Retina (tissue), 1 donor: Measurements from ENCODE around the gene PMIS2.
"Not testable (repeated sequence)": the region's sequence is repeated elsewhere in the genome, so short reads cannot be mapped to it uniquely, and the experiment has no call there.

Experiments
- DNase-seq: peaks from one replicate; pipeline ENCODE4 v3.0.0-alpha.2; 2016

PMIS2 gene

GRCh38 chr19:35595026-35595425 is 9.1 kb downstream of the PMIS2 start:
- not testable (repeated sequence) for DNase-seq

- no peak for DNase-seq
Measured at GRCh38 chr19:35595928-35596327, 10.0 kb downstream of the PMIS2 start.

DNA sequence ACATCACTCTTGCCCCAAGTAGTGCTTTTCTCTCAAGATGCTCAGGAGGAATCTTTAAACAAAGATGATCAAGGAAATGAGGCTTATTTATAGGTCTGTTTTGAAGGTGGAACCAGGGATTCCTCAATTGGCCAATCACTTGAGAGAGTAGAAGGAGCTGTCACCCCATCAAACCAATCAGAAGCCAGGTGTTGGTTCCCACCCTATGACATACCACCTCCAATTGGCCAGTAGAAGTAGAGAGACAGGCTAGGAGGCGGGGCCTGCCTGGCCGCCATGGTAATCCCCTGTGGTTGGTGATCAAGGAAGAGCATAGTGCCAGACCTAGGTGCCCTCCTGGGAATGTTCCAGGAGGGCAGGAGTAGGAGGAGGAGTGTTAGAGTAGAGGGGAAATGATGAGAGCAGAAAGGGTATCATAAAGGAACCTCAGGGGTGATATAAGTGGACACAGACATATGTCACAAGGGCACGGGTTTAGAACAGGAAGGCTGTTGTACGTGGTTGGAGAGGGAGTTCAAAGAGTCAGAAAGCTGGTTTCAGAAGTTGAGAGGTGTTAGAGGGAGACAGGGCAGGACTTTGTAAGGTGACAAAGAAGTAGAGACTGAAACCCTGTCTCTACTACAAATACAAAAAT is 10.5 kb downstream of the PMIS2 start:
- DNase-seq: no peak

DNA sequence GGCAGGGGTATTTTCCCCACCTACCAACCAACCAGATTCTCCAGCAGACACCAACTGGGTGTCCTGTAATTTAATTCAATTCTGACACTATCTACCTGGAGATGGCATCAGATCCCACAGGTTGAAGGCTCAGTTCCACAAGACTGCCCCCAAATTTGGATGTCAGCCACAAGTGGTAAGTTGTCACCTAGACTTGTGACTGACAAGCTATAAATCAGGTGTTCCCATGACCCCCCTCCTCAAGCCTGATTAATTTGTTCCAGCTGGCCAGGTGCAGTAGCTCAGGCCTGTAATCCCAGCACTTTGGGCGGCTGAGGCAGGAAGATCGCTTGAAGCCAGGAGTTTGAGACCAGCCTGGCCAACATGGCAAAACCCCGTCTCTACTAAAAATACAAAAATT is 16.0 kb downstream of the PMIS2 start:
- DNase-seq: no peak

DNA sequence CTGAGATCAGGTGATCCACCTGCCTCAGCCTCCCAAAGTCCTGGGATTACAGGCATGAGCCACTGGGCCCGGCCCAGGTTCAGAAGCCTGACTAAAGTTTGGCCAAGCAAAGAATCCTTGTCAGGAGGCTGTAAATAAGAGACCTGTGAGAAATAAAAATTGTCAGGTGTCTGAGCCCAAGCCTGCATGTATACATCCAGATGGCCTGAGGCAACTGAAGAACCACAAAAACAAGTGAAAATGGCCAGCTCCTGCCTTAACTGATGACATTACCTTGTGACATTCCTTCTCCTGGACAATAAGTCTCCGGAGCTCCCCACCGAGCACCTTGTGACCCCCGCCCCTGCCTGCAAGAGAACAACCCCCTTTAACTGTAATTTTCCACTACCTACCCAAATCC is 18.5 kb downstream of the PMIS2 start:
- DNase-seq: not testable (repeated sequence)

- DNase-seq: not testable (repeated sequence)
Measured at GRCh38 chr19:35607170-35607569, 21.2 kb downstream of the PMIS2 start.

DNA sequence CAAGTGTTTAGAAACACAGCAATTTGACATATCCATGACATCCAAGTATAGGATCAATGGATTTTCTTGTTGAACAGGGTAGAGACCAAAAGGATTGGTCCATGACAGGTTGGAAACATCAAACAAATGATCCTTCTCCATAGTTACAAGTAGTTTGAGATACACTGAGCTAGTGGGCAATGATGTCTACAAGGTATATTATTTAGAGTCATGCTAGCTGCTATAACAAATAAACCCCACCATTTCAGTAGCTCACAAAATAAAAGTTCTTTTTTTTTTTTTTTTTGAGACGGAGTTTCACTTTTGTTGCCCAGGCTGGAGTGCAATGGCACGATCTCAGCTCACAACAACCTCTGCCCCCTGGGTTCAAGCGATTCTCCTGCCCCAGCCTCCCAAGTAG is 21.7 kb downstream of the PMIS2 start:
- no peak for DNase-seq

DNA sequence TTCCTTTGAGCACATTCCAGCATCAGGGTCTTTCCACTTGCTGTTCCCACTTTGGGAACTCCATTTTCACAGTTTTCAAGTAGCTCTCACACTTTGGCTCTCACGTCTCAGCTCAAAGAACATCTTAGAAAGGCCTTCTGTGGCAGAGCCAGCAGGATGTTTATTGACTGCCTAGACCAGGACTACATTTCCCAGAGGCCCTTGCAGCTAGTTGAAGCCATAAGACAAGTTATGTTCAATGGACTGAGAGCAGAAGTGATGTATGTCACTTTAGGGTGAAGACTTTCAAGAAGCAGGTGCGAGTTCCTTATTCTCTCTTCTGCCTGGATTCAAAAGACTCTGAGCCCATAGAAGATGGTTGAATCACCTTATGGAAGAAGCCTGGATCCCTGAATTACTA is 22.3 kb downstream of the PMIS2 start:
- DNase-seq: no peak

DNA sequence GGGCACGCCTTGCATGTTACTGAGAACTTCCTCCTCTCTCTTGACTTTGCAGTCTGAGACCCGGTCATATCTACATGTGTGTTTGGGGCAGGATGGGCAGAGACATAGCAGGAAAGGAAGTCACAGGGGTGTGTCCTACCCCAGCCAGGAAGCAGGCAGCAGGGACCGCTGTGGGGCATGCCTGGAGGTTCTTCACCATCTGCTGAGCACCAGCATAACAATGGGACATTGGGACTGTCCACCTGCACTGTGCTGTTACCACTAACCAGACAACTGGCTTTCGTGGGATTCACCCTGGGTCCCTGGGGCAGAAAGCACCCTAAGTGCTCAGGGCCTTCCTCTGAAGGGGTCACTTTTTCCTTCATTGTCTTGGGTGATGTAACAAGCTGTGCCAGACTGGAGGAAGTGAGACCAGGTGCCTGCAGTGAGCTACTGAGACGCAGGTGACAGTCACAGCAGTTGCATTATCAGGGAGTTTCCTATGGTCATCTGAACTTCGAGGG is 23.9 kb downstream of the PMIS2 start:
- no peak for DNase-seq

DNA sequence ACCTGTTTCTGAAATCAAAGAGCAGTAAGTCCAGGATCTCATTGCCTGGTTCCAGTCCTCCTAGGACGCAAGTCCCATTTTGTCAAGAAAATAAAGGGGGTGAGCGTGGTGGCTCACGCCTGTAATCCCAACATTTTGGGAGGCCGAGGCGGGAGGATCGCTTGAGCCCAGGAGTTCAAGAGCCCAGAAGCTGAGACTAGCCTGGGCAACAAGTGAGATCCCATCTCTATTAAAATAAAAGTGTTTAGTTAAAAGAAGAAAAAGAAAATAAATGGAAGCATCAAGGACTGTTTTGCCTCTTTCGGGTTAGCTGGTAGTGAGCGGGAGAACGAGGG is 26.2 kb downstream of the PMIS2 start:
- no peak for DNase-seq

- peak; percentile 98 for DNase-seq
Measured at GRCh38 chr19:35612559-35613321, 26.8 kb downstream of the PMIS2 start, which contains the start of gene HAUS5. TSS of gene HAUS5 (plus strand) at chr19:35612735. CDS start at chr19:35612795, 60 bp downstream.

GRCh38 chr19:35613574-35613973 is 27.6 kb downstream of the PMIS2 start:
- no peak for DNase-seq

- no peak for DNase-seq
Measured at GRCh38 chr19:35615036-35615435, 29.1 kb downstream of the PMIS2 start.

DNA sequence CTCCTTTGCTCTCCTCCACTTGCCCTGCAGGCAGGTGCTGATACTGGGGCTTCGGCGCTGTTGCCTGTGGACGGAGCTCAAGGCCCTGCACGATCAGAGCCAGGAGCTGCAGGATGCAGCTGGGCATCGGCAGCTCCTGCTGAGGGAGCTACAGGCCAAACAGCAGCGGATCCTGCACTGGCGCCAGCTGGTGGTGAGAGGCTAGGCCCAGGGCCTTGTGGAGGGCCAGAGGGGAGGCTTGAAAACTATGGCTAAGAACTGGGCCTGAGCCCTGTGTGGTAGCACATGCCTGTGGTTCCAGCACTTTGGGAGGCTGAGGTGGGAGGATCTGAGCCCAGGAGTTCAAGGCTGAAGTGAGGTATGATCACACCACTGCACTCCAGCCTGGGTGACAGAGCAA is 32.9 kb downstream of the PMIS2 start:
- no peak for DNase-seq

DNA sequence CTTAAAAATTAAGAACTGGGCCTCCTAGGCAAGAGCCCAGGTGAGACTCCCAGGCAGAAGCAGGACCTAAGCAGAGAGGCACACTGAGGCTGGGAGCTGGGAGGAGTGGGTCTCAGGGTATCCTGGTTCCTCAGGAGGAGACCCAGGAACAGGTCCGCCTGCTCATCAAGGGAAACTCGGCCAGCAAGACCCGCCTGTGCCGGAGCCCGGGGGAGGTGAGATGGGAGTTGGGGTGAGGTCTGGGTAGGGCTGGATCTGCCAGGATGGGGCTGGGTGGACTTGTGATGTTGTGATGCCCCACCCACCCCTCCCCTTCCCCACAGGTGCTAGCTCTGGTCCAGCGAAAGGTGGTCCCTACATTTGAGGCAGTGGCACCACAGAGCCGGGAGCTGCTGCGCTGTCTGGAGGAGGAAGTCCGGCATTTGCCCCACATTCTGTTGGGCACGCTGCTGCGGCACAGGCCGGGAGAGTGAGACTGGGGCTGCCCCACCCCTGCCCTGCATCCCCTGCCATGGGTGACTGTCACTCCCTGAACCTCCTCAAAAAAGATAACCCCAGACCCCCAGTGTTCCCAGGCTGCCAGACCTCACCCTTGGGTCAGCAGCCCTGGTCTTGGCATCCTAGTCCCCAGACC is 33.4 kb downstream of the PMIS2 start:
- DNase-seq: no peak

- DNase-seq: no peak
Measured at GRCh38 chr19:35620001-35620400, 34.0 kb downstream of the PMIS2 start.

GRCh38 chr19:35621708-35622107 is 35.7 kb downstream of the PMIS2 start:
- no peak for DNase-seq

DNA sequence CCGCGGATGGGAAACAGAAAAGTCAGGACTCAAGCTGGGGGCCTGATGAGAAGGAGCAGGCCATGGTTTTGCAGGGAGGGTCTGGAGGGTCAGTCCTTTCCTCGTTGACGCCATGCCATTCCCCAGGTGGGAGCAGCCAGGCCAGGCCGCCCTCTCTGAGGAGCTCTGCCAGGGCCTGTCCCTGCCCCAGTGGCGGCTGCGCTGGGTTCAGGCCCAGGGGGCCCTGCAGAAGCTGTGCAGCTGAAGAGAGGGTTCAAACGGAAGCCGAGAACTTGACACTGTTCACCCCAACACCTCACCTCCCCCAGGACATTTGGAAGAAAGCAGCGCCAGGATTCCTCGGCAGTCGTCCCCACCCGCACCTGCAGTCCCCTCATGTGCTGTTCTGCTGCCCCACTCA is 36.8 kb downstream of the PMIS2 start:
- DNase-seq: no peak

GRCh38 chr19:35623327-35624010 is 37.5 kb downstream of the PMIS2 start:
- no peak for DNase-seq

- DNase-seq: no peak
Measured at GRCh38 chr19:35628264-35628564, 42.2 kb downstream of the PMIS2 start.

GRCh38 chr19:35628565-35629331 is 42.8 kb downstream of the PMIS2 start, which contains the start of gene RBM42:
TSS of gene RBM42 (plus strand) at chr19:35629036. CDS start at chr19:35629154, 118 bp downstream.
- peak; percentile 98 for DNase-seq

- DNase-seq: no peak
Measured at GRCh38 chr19:35629332-35629633, 43.3 kb downstream of the PMIS2 start.
